GM12874 (cell line): ENCODE measurements around the gene PLK1.

Experiments
- CTCF ChIP-seq: IDR thresholded peaks from 2 replicates; pipeline ENCODE4 v1.5.1; 2011; ENCODE audit warnings: low read depth, mild to moderate bottlenecking, control low read depth, low read length, moderate library complexity; ENCODE audit not compliant: insufficient read depth

Gene PLK1

DNA sequence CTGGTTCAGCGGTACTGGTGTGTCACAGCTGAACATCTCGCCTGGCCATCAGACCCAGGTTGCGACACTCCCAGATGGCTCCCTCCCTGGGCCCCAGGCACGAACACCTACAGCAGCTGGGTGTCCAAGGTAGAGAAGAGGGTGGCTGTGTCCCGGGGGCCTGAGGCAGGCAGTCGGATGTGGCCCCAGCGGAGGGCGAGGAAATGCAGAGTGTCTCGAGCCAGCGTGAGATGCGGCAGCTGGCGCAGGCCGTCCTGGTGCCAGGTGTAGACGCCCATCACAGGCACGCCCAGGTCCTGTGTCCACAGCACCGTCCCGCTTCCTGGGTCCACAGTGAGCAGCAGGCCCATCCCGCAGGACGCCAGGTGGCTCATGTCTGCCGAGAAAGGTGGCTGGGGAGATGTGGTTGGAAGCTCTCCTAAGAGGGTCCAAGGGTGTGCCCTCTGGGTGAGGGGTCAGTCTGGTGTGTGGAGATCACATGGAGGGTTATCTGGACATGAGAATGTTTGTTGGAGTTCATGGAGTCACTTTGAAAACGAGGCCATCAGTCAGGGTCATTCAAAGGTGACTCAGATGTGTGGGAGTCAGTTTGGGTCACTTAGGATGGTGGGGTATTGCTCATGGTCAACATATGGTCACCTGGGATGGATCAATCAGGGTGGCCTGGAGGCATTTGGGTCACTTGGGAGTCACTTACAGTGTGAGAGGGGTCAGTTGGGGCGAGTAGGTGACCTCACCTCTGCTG, 26.3 kb downstream of the PLK1 start:
- TF ChIP-seq CTCF, result no peak

GRCh38 chr16:23705517-23705902, 26.8 kb downstream of the PLK1 start:
- TF ChIP-seq CTCF, result no peak

- TF ChIP-seq CTCF, result no peak
Measured at GRCh38 chr16:23706439-23706838, 27.8 kb downstream of the PLK1 start.

- no peak for TF ChIP-seq CTCF
Measured at GRCh38 chr16:23709536-23709935, 30.8 kb downstream of the PLK1 start.

DNA sequence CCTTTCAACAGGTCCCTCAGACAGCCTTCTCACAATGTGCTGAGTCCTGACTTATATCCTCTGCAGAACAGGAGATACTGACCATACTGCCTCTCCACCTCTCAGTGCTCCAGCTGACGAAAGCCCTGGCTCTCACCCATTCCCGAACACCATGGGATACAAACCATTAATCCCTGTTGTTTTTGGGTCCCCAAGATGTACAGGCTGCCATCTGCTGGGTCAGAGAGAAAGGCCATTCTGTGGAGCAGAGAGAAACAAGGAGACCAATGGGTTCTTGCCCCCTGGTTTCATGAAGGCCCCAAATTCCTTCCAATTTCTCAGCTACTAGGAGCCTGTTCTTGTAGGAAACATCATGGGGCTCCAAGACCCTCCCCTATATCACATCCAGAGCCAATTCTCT, 31.3 kb downstream of the PLK1 start:
- no peak for TF ChIP-seq CTCF

DNA sequence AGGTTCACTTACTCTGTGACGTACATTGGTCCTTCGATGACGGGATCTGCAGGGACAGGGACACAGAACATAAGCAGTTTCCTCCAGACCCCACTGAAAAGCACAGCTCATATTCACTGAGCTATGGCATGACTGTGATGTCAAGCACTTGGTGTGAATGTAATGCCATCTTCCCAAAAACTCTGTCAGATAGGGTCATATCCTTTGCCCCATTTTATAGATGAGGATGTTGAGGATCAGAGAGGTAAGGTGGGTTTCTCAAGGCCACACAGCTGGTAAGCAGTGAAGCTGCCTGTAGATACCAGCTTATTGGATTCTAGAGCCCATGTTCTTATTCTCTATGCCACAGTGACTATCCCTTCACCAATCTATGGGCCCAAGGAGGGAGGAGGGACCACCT, 31.8 kb downstream of the PLK1 start:
- no peak for TF ChIP-seq CTCF

GRCh38 chr16:23711785-23712184, 33.1 kb downstream of the PLK1 start:
- no peak for TF ChIP-seq CTCF
